Endothelial cell of umbilical vein (primary cell): ENCODE measurements around the gene ETV7. TPM values are rescaled to one million over a fixed set of nuclear protein-coding genes. Genes with fewer than 3 reads are reported as not detected.

Experiments
- BruUV-seq: library from RNA; stranded (reverse); fragments of 400-500 nt; replicated peaks from 2 replicates; lab custom pipeline; 2021; lab: Mats Ljungman, UMichigan
- CTCF ChIA-PET: fragments of 300-600, 350-600 bp; sonication (Branson Sonifier 250); formaldehyde crosslinking; loops from one replicate; lab custom pipeline; 2021; ENCODE audit warnings: antibody characterized with exemption, inconsistent platforms; lab: Charles Lee
- POLR2A ChIA-PET: fragments of 300-600, 350-600 bp; sonication (Branson Sonifier 250); formaldehyde crosslinking; loops from one replicate; lab custom pipeline; 2021; ENCODE audit warnings: antibody characterized with exemption, inconsistent platforms; lab: Charles Lee
- DNase-seq: peaks from one replicate; pipeline ENCODE4 v3.0.0-alpha.2; 2011; ENCODE audit warnings: low read depth, low spot score
- FAIRE-seq: peaks from 2 replicates; lab custom pipeline; 2011; peaks lifted over from hg19 to GRCh38; lab: Jason Lieb, UNC
- H2AFZ ChIP-seq: 2 replicates; pipeline ENCODE4 v1.6.0; 2012; ENCODE audit warnings: low read depth, low read length, control low read depth, inconsistent platforms
- H3K27ac ChIP-seq: 2 replicates; pipeline ENCODE4 v1.5.1; 2011; ENCODE audit warnings: low read depth, mild to moderate bottlenecking, control low read depth, low read length, moderate library complexity; ENCODE audit not compliant: insufficient read depth
- H3K27me3 ChIP-seq, 2 experiments: 2 replicates each; pipeline versions ENCODE4 v1.6.0 to v1.6.1; 2011; ENCODE audit warnings: low read length in 2 of 2, mixed read lengths in 1 of 2; ENCODE audit not compliant: control insufficient read depth in 2 of 2, insufficient read depth in 2 of 2
- H3K36me3 ChIP-seq, 2 experiments: 2 replicates in 1 of 2; 3 replicates in 1 of 2; pipeline ENCODE4 v1.5.1; 2011; ENCODE audit warnings: low read length in 2 of 2, mild to moderate bottlenecking in 1 of 2, moderate library complexity in 1 of 2; ENCODE audit not compliant: control insufficient read depth in 2 of 2, insufficient read depth in 2 of 2; ENCODE audit errors: extremely low read depth in 1 of 2
- H3K4me1 ChIP-seq: 3 replicates; pipeline ENCODE4 v1.5.1; 2011; ENCODE audit warnings: mild to moderate bottlenecking, low read length; ENCODE audit not compliant: control insufficient read depth, insufficient read depth; ENCODE audit errors: extremely low read depth
- H3K4me2 ChIP-seq: 2 replicates; pipeline ENCODE4 v1.6.1; 2011; ENCODE audit warnings: low read length, control low read depth, mixed read lengths; ENCODE audit not compliant: insufficient read depth
- H3K4me3 ChIP-seq, 3 experiments: fragments of 200-600 bp in 1 of 3; sonication (generic), shearing (Covaris generic) in 1 of 3; replicated peaks in 1 of 3; 2 replicates each; pipeline ENCODE4 v1.5.1; 2011 to 2016; ENCODE audit warnings: control low read depth in 3 of 3, low read length in 3 of 3, mild to moderate bottlenecking in 2 of 3, inconsistent platforms in 1 of 3, low read depth in 1 of 3, moderate library complexity in 1 of 3; ENCODE audit not compliant: insufficient read depth in 1 of 3
- H3K79me2 ChIP-seq: 2 replicates; pipeline ENCODE4 v1.6.0; 2012; ENCODE audit warnings: low read length, inconsistent platforms; ENCODE audit not compliant: control insufficient read depth, insufficient read depth
- H3K9ac ChIP-seq: replicated peaks from 2 replicates; pipeline ENCODE3; 2011; ENCODE audit warnings: low read length, control low read depth; ENCODE audit not compliant: insufficient read depth; ENCODE audit errors: extremely low read depth
- H3K9me1 ChIP-seq: replicated peaks from 3 replicates; pipeline ENCODE4 v1.6.0; 2011; ENCODE audit warnings: mild to moderate bottlenecking, low read length; ENCODE audit not compliant: control insufficient read depth, insufficient read depth; ENCODE audit errors: extremely low read depth
- H3K9me3 ChIP-seq: replicated peaks from 2 replicates; pipeline ENCODE4 v1.5.1; 2012; ENCODE audit warnings: low read length, inconsistent platforms; ENCODE audit not compliant: control insufficient read depth, insufficient read depth
- H4K20me1 ChIP-seq: replicated peaks from 2 replicates; pipeline ENCODE3; 2011; ENCODE audit warnings: mild to moderate bottlenecking, low read length; ENCODE audit not compliant: control insufficient read depth, insufficient read depth; ENCODE audit errors: extremely low read depth
- JUN ChIP-seq: IDR thresholded peaks from 2 replicates; pipeline ENCODE4 v1.6.1; 2011; ENCODE audit warnings: borderline replicate concordance, low read depth; ENCODE audit not compliant: insufficient read length, insufficient read depth
- POLR2A ChIP-seq: IDR thresholded peaks from 2 replicates; pipeline ENCODE4 v1.6.1; 2012; ENCODE audit warnings: low read depth, mild to moderate bottlenecking, control low read depth, low read length
- POLR2AphosphoS5 ChIP-seq: IDR thresholded peaks from 2 replicates; pipeline ENCODE4 v1.6.1; 2012; ENCODE audit warnings: low read depth, mild to moderate bottlenecking, control low read depth, low read length, moderate library complexity; ENCODE audit not compliant: insufficient read depth
- dilution Hi-C: fragments of 300-500 bp; cut with MboI; formaldehyde crosslinking; loops from one replicate; pipeline ENCODE4 v1.15.0; 2019; ENCODE audit warnings: low sequenced_read_pairs; ENCODE audit not compliant: extremely low pct_ligation_motif_present
- intact Hi-C: fragments of 100-400 bp; cut with micrococcal nuclease; formaldehyde crosslinking; loops from one replicate; pipeline ENCODE4 v1.10.0; 2022
- polyA plus RNA-seq, 4 experiments: library from polyadenylated mRNA; depleted of rRNA in 3 of 4; stranded (reverse) in 3 of 4; unstranded in 1 of 4; fragments of >200 nt; gene quantifications; 2 replicates each; pipeline versions ENCODE4 v1.2.1 to v1.2.3, GENCODE V29; 2011 to 2012; ENCODE audit warnings: missing spikeins in 1 of 4
- total RNA-seq: library from RNA; stranded (reverse); gene quantifications from 2 replicates; pipeline ENCODE4 v1.2.3, GENCODE V29; 2021
- TF ChIP-seq, protein P1 (sequence below): IDR thresholded peaks from 2 replicates; pipeline ENCODE4 v1.6.1; 2011; ENCODE audit not compliant: insufficient read depth, insufficient read length

The ETV7 gene
- total and polyA plus RNA-seq, 2 donors (not counting 3 experiments of a cell fraction or from before 2014, with no cell fraction given): 0.23 to 0.58 TPM

DNA sequence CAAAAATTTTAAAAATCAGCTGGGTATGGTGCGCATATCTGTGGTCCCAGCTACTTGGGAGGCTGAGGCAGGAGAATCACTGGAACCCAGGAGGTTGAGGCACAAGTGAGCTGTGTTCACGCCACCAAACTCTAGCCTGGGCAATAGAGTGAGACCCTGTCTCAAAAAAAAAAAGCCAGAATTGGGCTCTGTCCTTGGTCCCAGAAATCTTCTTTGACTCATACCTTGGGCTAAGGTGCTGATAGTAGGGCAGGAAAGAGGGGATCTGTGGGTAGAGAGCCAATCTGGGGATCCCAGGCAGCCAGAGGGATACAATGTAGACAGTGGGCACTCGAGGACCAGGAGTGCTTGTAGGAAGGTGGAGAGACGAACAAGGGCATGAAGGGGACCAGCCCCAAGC is 13.3 kb downstream of the ETV7 start:
- H3K9ac ChIP-seq: no peak overlapping the region
- no peaks in the 10 kb centered on the region for H3K4me1 ChIP-seq
- ChIA-PET POLR2A (no interaction called here), CTCF (interaction anchor here (1.2 to 2.1 kb wide), 3 partner anchors 9 to 14 kb away, joined by 3 to 8 read pairs (median 4); no protein-coding TSS in a partner anchor)
- FAIRE-seq (no peak), DNase-seq (no peak)
- no peak overlapping the region for H3K4me2 ChIP-seq
- no peaks in the 10 kb centered on the region for H3K36me3 ChIP-seq
- BruUV-seq: no TSS peak
- H3K27ac ChIP-seq: no peak overlapping the region
- peaks cover 4 to 14% of the 10 kb centered on the region in 2 experiments for H3K27me3 ChIP-seq
- H3K4me3 ChIP-seq: no peak overlapping the region
- no peaks in the 10 kb centered on the region for H4K20me1 ChIP-seq
- intact Hi-C loops (no loop called here), dilution Hi-C loops (no loop called here)
- H3K79me2 ChIP-seq: no peaks in the 10 kb centered on the region
- no peak overlapping the region for H2AFZ ChIP-seq
- H3K9me3 ChIP-seq: no peaks in the 10 kb centered on the region
- TF ChIP-seq, protein P1, sequence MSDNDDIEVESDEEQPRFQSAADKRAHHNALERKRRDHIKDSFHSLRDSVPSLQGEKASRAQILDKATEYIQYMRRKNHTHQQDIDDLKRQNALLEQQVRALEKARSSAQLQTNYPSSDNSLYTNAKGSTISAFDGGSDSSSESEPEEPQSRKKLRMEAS: no peak
- TF ChIP-seq JUN: no peak
- TF ChIP-seq POLR2AphosphoS5: no peak
- no peak for TF ChIP-seq POLR2A
- H3K9me1 ChIP-seq: no peaks in the 10 kb centered on the region

DNA sequence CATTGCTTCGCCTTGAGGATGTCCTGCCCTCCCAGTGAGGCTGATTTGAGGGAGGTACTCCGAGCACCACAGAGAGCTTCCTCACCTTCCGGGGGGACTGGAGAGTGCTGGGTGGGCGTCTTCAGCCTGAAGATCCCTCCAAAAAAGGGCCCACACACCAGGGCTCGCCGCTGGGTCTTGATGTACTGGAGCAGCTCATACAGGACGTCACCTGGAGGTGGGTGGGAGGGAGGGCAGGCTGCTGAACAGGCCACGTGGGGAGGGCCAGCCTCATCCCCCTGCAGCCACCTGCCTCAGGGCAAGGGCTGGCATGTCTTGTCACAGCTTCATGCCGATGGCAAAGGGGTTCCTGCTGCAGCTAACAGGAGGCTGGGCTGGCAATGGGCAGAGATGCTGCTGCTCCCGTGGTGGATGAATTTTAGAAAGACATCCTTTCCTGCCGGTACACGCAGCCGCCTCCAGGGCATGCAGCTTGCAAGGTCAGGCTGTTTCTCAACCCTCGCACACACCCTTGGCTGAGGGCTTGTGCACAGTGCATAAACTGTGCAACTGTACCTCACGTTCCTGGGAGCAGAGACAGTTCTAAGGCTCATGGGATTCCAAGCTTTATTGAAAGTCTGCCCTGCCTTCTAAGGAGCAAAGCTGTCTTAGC is 14.0 kb downstream of the ETV7 start:
- Histone ChIP-seq H3K36me3 (no peaks in the 10 kb centered on the region), H3K4me2 (no peak overlapping the region), H3K27ac (no peak overlapping the region), H3K9ac (no peak overlapping the region), H3K4me3 (no peak overlapping the region), H2AFZ (no peak overlapping the region), H3K27me3 (peaks cover 4 to 14% of the 10 kb centered on the region in 2 experiments), H3K4me1 (no peaks in the 10 kb centered on the region), H3K9me3 (no peaks in the 10 kb centered on the region), H3K9me1 (no peaks in the 10 kb centered on the region), H3K79me2 (no peaks in the 10 kb centered on the region), H4K20me1 (no peaks in the 10 kb centered on the region)
- dilution Hi-C loops (no loop called here), intact Hi-C loops (no loop called here)
- no peak for FAIRE-seq
- ChIA-PET CTCF (interaction anchor here (0.9 to 2.1 kb wide), 3 partner anchors 11 to 13 kb away, joined by 4 to 8 read pairs (median 5); no protein-coding TSS in a partner anchor), POLR2A (no interaction called here)
- no peak for TF ChIP-seq POLR2AphosphoS5
- no TSS peak for BruUV-seq
- no peak for DNase-seq
